Kidney epithelial cell (primary cell): ENCODE measurements around the gene NPLOC4. TPM values are rescaled to one million over a fixed set of nuclear protein-coding genes. Genes with fewer than 3 reads are reported as not detected.
"Not testable (repeated sequence)": the region's sequence is repeated elsewhere in the genome, so short reads cannot be mapped to it uniquely, and the experiment has no call there.

Experiments
- DNase-seq: peaks from one replicate; pipeline ENCODE4 v3.0.0-alpha.2; 2010; ENCODE audit warnings: low read depth
- H3K27me3 ChIP-seq: 2 replicates; pipeline ENCODE4 v1.6.0; 2011; ENCODE audit warnings: low read length; ENCODE audit not compliant: control insufficient read depth, insufficient read depth
- H3K36me3 ChIP-seq: 2 replicates; pipeline ENCODE4 v1.5.1; 2011; ENCODE audit warnings: low read length; ENCODE audit not compliant: control insufficient read depth, insufficient read depth
- H3K4me3 ChIP-seq: 2 replicates; pipeline ENCODE4 v1.5.1; 2011; ENCODE audit warnings: low read depth, mild to moderate bottlenecking, control low read depth, low read length
- CTCF ChIP-seq: IDR thresholded peaks from 2 replicates; pipeline ENCODE4 v1.5.1; 2011; ENCODE audit warnings: mild to moderate bottlenecking, moderate library complexity, low read length, control low read depth, inconsistent platforms; ENCODE audit not compliant: insufficient read depth, poor library complexity, severe bottlenecking
- total RNA-seq: library from RNA; depleted of rRNA; stranded (reverse); fragments of >200 nt; gene quantifications from 2 replicates; pipeline ENCODE4 v1.2.3, GENCODE V29; 2015

Gene NPLOC4
- total RNA-seq, 1 donor from 2014 or later = 61.4 TPM

GRCh38 chr17:81621494-81622130 is 15.3 kb downstream of the NPLOC4 start:
- no peak for TF ChIP-seq CTCF
- DNase-seq = no peak
- H3K4me3 ChIP-seq = no peak overlapping the region
- H3K36me3 ChIP-seq = peaks cover 5% of the 10 kb centered on the region
- no peaks in the 10 kb centered on the region for H3K27me3 ChIP-seq

DNA sequence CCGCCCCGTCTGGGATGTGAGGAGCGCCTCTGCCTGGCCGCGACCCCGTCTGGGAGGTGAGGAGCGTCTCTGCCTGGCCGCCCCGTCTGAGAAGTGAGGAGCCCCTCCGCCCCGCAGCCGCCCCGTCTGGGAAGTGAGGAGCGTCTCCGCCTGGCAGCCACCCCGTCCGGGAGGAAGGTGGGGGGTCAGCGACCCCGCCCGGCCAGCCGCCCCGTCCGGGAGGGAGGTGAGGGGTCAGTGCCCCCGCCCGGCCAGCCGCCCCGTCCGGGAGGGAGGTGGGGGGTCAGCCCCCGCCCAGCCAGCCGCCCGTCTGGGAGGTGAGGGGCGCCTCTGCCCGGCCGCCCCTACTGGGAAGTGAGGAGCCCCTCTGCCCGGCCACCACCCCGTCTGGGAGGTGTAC is 18.6 kb downstream of the NPLOC4 start:
- H3K36me3 ChIP-seq, H3K27me3 ChIP-seq, H3K4me3 ChIP-seq, DNase-seq: not testable (repeated sequence)

DNA sequence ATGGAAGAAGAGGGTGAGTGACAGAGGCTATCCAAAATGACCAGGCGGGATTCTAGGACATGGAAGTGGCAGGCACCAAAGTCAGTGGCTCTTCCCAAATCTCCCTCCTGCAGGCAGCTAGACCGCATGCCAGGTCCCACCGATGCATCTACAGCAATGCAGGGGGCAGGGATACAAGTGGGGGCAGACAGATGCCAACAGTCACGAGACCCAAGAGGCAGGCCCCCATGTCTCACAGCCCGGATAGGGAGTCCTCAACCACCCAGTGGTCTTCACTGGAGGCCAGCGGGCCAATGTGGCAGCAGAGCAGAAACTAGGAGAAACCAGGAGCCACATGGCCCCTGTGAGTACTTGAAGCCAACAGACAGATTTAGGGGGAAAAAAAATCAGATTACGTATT is 20.0 kb downstream of the NPLOC4 start:
- no peak for TF ChIP-seq CTCF
- Histone ChIP-seq H3K27me3 (no peaks in the 10 kb centered on the region), H3K4me3 (no peak overlapping the region), H3K36me3 (peaks cover 3% of the 10 kb centered on the region)
- DNase-seq = no peak

DNA sequence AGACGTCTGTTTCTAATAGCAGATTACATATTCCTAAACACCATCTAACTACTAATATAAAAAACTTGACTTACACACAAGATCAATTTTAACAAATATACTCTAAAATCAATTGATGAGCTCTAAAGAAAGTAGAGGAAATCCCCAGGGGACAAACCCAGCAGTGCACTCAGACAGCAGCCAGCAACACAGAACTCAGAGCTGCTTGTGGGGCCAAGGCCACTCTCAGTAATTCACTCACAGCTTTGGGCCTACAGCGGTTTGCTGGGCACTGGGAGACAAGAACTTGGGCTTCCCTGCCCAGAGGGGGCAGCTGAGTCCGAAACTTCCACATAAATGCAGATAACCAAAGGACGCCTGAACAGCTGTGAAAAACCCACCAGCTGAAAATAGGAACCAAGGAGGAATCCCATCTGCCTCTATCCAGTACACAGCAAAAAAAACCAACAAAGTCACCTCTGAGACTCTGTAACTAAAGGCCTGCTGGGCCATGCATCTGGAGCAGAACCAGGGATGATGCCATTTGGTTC is 21.4 kb downstream of the NPLOC4 start:
- no peak for TF ChIP-seq CTCF
- Histone ChIP-seq H3K36me3 (peaks cover 3% of the 10 kb centered on the region), H3K4me3 (no peak overlapping the region), H3K27me3 (no peaks in the 10 kb centered on the region)
- no peak for DNase-seq

- Histone ChIP-seq H3K36me3 (peaks cover 3% of the 10 kb centered on the region), H3K27me3 (no peaks in the 10 kb centered on the region), H3K4me3 (no peak overlapping the region)
- DNase-seq = no peak
- no peak for TF ChIP-seq CTCF
Observed at GRCh38 chr17:81612172-81612970, 24.5 kb downstream of the NPLOC4 start.

DNA sequence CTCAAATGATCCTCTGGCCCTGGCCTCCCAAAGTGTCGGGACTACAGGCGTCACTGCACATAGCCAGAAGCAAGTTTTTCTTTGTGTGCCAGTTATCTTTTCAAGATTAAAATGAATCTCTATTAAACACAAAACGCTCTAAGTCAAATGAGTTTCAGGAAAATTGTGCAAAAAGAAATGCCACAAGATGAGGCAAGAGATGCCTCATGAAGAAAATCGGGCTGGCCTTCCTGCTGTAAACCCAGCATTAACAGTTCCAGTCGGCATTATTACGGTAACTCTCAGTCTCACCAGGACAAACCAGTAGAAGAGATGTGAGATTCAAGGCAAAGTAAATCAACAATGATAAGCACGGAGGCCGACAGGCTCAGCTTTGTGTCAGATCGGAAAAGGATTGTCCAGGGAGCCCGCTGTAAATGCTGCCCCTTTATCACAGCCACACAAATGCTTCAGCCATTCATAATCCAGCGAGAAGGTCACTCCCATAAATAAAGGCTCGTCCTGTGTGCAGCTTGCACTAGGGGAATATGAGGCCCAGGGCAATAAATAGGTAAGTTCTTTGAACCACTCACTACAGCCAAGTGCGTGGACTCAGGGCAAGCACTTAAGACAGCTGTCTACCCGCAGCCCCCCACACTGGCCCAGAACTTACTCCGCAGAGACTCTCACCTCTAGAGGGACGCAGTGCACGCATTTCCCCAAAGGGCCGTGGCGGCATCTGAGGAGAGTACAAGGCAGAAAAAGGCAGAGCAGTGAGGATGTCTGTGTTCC is 27.2 kb downstream of the NPLOC4 start:
- no peak for TF ChIP-seq CTCF

More for the DNA sequence above, 27.2 kb downstream of the NPLOC4 start:
- H3K36me3 ChIP-seq = peaks cover 3% of the 10 kb centered on the region
- DNase-seq = no peak
- H3K27me3 ChIP-seq = no peaks in the 10 kb centered on the region
- no peak overlapping the region for H3K4me3 ChIP-seq
